OCI-LY7 (cell line): ENCODE measurements around the gene S100A8. TPM values are rescaled to one million over a fixed set of nuclear protein-coding genes. Genes with fewer than 3 reads are reported as not detected.

Experiments
- BruUV-seq: library from RNA; stranded (reverse); fragments of 400-500 nt; replicated peaks from 2 replicates; lab custom pipeline; 2021; lab: Mats Ljungman, UMichigan
- CTCF ChIA-PET: fragments of 300-600 bp; sonication (Branson Sonifier 250); formaldehyde crosslinking; loops from one replicate; lab custom pipeline; 2022; ENCODE audit warnings: antibody characterized with exemption; ENCODE audit not compliant: unreplicated experiment; lab: Charles Lee
- POLR2A ChIA-PET: fragments of 300-600 bp; sonication (Branson Sonifier 250); formaldehyde crosslinking; loops from one replicate; lab custom pipeline; 2022; ENCODE audit warnings: antibody characterized with exemption; lab: Charles Lee
- DNase-seq: peaks from one replicate; pipeline ENCODE4 v3.0.0-alpha.2; 2015; ENCODE audit warnings: low spot score
- H2AFZ ChIP-seq: fragments of 200-600 bp; sonication (generic), shearing (Covaris generic); 2 replicates; pipeline ENCODE4 v1.6.1; 2014; ENCODE audit warnings: mild to moderate bottlenecking, antibody characterized with exemption, low read length, moderate library complexity
- H3K27ac ChIP-seq: fragments of 200-600 bp; sonication (generic); 2 replicates; pipeline ENCODE4 v1.5.1; 2014; ENCODE audit warnings: mixed run types, low read depth, mild to moderate bottlenecking, moderate library complexity, low read length, inconsistent platforms; ENCODE audit not compliant: poor library complexity, severe bottlenecking
- H3K36me3 ChIP-seq: fragments of 200-600 bp; sonication (generic); 2 replicates; pipeline ENCODE4 v1.6.1; 2014; ENCODE audit warnings: mild to moderate bottlenecking, antibody characterized with exemption, low read length, moderate library complexity, mixed read lengths; ENCODE audit not compliant: insufficient read depth
- H3K4me1 ChIP-seq: fragments of 200-600 bp; sonication (generic); 2 replicates; pipeline ENCODE4 v1.5.1; 2014; ENCODE audit warnings: mild to moderate bottlenecking, low read length; ENCODE audit not compliant: insufficient read depth, poor library complexity, severe bottlenecking
- H3K4me2 ChIP-seq: fragments of 200-600 bp; sonication (generic); 2 replicates; pipeline ENCODE4 v1.6.1; 2014; ENCODE audit warnings: mild to moderate bottlenecking, low read length
- H3K4me3 ChIP-seq: fragments of 200-600 bp; sonication (generic); 2 replicates; pipeline ENCODE4 v1.5.1; 2014; ENCODE audit warnings: mild to moderate bottlenecking, low read depth, low read length; ENCODE audit not compliant: poor library complexity, severe bottlenecking
- H3K79me2 ChIP-seq: fragments of 200-600 bp; sonication (generic); 2 replicates; pipeline ENCODE4 v1.6.1; 2016; ENCODE audit warnings: low read depth, mild to moderate bottlenecking, low read length, moderate library complexity, mixed read lengths; ENCODE audit not compliant: insufficient read depth
- H3K9me2 ChIP-seq: fragments of 200-600 bp; sonication (generic); 2 replicates; pipeline ENCODE4 v1.6.1; 2016; ENCODE audit warnings: mild to moderate bottlenecking, low read length, mixed read lengths; ENCODE audit not compliant: insufficient read depth
- H3K9me3 ChIP-seq: fragments of 200-600 bp; sonication (generic); 2 replicates; pipeline ENCODE4 v1.6.1; 2014; ENCODE audit warnings: mild to moderate bottlenecking, mixed run types, low read length, mixed read lengths
- H4K20me1 ChIP-seq: fragments of 200-600 bp; sonication (generic); 2 replicates; pipeline ENCODE4 v1.6.1; 2014; ENCODE audit warnings: mild to moderate bottlenecking, antibody characterized with exemption, low read length, moderate library complexity, mixed read lengths; ENCODE audit not compliant: insufficient read depth
- EZH2phosphoT487 ChIP-seq: fragments of 200-600 bp; sonication (generic); IDR thresholded peaks from 2 replicates; pipeline ENCODE4 v1.6.1; 2018; ENCODE audit warnings: low read depth, borderline replicate concordance, mild to moderate bottlenecking, mixed run types, antibody characterized with exemption, low read length, moderate library complexity, mixed read lengths
- intact Hi-C: fragments of 100-400 bp; cut with micrococcal nuclease; formaldehyde crosslinking; loops from one replicate; pipeline ENCODE4 v1.10.0; 2022; ENCODE audit not compliant: unreplicated experiment
- total RNA-seq, 2 experiments: library from RNA; depleted of rRNA in 1 of 2; stranded (reverse); fragments of >200 nt in 1 of 2; shearing (Covaris generic) in 1 of 2; gene quantifications; 2 replicates each; pipeline ENCODE4 v1.2.3, GENCODE V29; 2014 to 2022
- TF ChIP-seq, protein P1 (sequence below): fragments of 200-600 bp; sonication (generic); conservative IDR thresholded peaks from 2 replicates; pipeline ENCODE4 v1.5.1; 2014; ENCODE audit warnings: mild to moderate bottlenecking, antibody characterized with exemption, low read length, moderate library complexity, mixed read lengths

Gene S100A8
- total RNA-seq, 2 experiments from 2014 or later, result not detected

DNA sequence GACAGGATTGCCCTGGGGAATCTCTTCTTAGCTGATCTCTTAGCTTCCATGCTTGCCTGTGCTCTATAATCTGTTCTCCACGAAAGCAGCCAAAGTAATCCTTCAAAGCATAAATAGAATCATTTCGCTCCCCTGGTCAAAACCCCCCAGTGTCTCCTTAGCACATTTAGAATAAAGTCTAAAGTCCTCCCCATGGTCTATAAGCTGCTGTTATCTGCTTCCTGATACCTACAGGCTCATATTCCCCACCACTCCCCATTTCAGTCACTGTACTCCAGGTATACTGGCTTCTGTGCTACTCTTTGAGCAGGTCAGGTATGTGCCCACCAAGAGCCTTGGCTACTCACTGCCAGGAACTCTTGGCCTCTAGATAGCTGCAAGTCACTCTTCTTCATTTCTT, 18.3 kb downstream of the S100A8 start:
- no peak overlapping the region for H3K4me2 ChIP-seq
- DNase-seq, result no peak
- H3K36me3 ChIP-seq, result no peaks in the 10 kb centered on the region
- no peaks in the 10 kb centered on the region for H3K79me2 ChIP-seq
- H3K4me1 ChIP-seq, result no peaks in the 10 kb centered on the region
- no peaks in the 10 kb centered on the region for H3K9me2 ChIP-seq
- H3K27ac ChIP-seq, result no peak overlapping the region
- ChIA-PET POLR2A (no interaction called here), CTCF (no interaction called here)
- H3K4me3 ChIP-seq, result no peak overlapping the region
- TF ChIP-seq, protein P1, sequence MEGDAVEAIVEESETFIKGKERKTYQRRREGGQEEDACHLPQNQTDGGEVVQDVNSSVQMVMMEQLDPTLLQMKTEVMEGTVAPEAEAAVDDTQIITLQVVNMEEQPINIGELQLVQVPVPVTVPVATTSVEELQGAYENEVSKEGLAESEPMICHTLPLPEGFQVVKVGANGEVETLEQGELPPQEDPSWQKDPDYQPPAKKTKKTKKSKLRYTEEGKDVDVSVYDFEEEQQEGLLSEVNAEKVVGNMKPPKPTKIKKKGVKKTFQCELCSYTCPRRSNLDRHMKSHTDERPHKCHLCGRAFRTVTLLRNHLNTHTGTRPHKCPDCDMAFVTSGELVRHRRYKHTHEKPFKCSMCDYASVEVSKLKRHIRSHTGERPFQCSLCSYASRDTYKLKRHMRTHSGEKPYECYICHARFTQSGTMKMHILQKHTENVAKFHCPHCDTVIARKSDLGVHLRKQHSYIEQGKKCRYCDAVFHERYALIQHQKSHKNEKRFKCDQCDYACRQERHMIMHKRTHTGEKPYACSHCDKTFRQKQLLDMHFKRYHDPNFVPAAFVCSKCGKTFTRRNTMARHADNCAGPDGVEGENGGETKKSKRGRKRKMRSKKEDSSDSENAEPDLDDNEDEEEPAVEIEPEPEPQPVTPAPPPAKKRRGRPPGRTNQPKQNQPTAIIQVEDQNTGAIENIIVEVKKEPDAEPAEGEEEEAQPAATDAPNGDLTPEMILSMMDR, result no peak
- no peak for TF ChIP-seq EZH2phosphoT487
- no peak overlapping the region for H2AFZ ChIP-seq
- no peaks in the 10 kb centered on the region for H3K9me3 ChIP-seq
- no TSS peak for BruUV-seq
- H4K20me1 ChIP-seq, result no peaks in the 10 kb centered on the region
- intact Hi-C loops, result no loop called here

DNA sequence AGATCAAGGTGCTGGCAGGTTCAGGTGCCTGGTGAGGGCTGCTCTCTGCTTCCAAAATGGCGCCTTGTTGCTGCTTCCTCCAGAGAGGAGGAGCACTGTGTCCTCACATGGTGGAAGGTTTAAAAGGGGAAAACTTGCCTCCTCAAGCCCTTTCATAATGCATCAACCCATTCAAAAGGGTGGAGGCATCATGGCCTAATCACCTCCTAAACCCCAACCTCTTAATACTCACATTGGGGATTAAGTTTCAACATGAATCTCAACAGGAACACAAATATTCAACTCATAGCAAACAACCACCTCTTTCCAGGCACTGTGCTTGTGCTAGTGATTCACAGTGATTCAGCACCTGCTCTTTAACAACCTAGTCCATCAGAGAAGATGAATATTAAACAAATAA, 19.6 kb downstream of the S100A8 start:
- TF ChIP-seq EZH2phosphoT487, result no peak
- TF ChIP-seq, protein P1, result no peak
- Histone ChIP-seq H2AFZ (no peak overlapping the region), H3K79me2 (no peaks in the 10 kb centered on the region), H3K27ac (no peak overlapping the region), H3K9me2 (no peaks in the 10 kb centered on the region), H4K20me1 (no peaks in the 10 kb centered on the region), H3K36me3 (no peaks in the 10 kb centered on the region), H3K4me2 (no peak overlapping the region), H3K4me1 (no peaks in the 10 kb centered on the region), H3K9me3 (no peaks in the 10 kb centered on the region), H3K4me3 (no peak overlapping the region)
- ChIA-PET POLR2A (no interaction called here), CTCF (no interaction called here)
- intact Hi-C loops, result no loop called here
- no TSS peak for BruUV-seq
- DNase-seq, result no peak

DNA sequence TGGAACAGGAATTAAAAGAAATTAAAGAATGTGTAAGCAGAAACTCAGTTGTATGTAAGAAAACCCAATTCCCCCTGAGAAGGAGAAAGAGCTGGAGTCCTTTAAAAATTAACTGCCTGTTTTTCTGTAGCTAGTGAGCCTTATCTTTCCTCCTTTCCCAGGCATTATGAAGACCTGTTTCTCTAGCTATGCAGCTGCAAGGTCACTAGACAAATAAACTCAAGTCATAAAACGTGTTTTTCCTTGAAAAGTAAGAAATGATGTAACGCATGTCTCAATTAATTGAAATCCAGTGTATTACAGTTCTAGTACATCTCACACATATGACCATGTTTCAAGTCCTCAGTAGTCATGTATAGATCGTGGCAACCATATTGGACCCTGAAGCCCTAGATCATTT, 20.7 kb downstream of the S100A8 start:
- H4K20me1 ChIP-seq, result no peaks in the 10 kb centered on the region
- POLR2A ChIA-PET, result no interaction called here
- TF ChIP-seq, protein P1, result no peak
- no peak for TF ChIP-seq EZH2phosphoT487

More for the DNA sequence above, 20.7 kb downstream of the S100A8 start:
- H3K4me2 ChIP-seq, result no peak overlapping the region
- no peaks in the 10 kb centered on the region for H3K9me2 ChIP-seq
- H3K79me2 ChIP-seq, result no peaks in the 10 kb centered on the region
- no peaks in the 10 kb centered on the region for H3K36me3 ChIP-seq
- no peak overlapping the region for H3K4me3 ChIP-seq
- no peaks in the 10 kb centered on the region for H3K9me3 ChIP-seq
- no peak overlapping the region for H2AFZ ChIP-seq
- intact Hi-C loops, result no loop called here
- H3K4me1 ChIP-seq, result no peaks in the 10 kb centered on the region
- no TSS peak for BruUV-seq
- DNase-seq, result no peak
- H3K27ac ChIP-seq, result no peak overlapping the region
- CTCF ChIA-PET, result no interaction called here
